MM.1S (cell line): Measurements from ENCODE around the gene AHCYL2.

Experiments
- CTCF ChIP-seq: fragments of 300-600 bp; sonication (generic); IDR thresholded peaks from 2 replicates; pipeline ENCODE4 v1.5.1; 2016; ENCODE audit warnings: antibody characterized with exemption, low read length, mixed read lengths
- EZH2 ChIP-seq: fragments of 300-600 bp; sonication (generic); optimal IDR thresholded peaks from 2 replicates; pipeline ENCODE3; 2017; ENCODE audit warnings: low read depth, mild to moderate bottlenecking, antibody characterized with exemption, low read length, mixed read lengths
- EZH2phosphoT487 ChIP-seq: fragments of 300-600 bp; sonication (generic); IDR thresholded peaks from 2 replicates; pipeline ENCODE4 v1.6.1; 2018; ENCODE audit warnings: antibody characterized with exemption, low read length

GRCh38 chr7:129203050-129203741 is 21.6 kb upstream of the AHCYL2 start:
- TF ChIP-seq CTCF, result no peak
- TF ChIP-seq EZH2, result no peak
- TF ChIP-seq EZH2phosphoT487, result no peak
